ENCODE measurements around the gene TTC28.
"Not testable (repeated sequence)": the region's sequence is repeated elsewhere in the genome, so short reads cannot be mapped to it uniquely, and the experiment has no call there.

The TTC28 gene

GRCh38 chr22:28703436-28703835 lies 23.8 kb upstream of the TTC28 start:
- Histone ChIP-seq H3K4me3 (ENCODE audit: insufficient read depth in 1 of 2, low read depth in 1 of 2, low read length in 2 of 2) (no peak overlapping the region), H3K4me1 (ENCODE audit: control insufficient read depth, insufficient read depth, low read depth, low read length) (peaks cover 1% of the 10 kb centered on the region), H3K18ac (ENCODE audit: low read depth in 1 of 2, low read length in 2 of 2) (no peak overlapping the region), H3K23ac (ENCODE audit: low read length in 2 of 2) (no peak overlapping the region), H2AFZ (ENCODE audit: low read depth, low read length) (no peak overlapping the region), H2BK120ac (ENCODE audit: low read depth, low read length) (no peak overlapping the region), H2BK12ac (ENCODE audit: low read length in 2 of 2) (no peak overlapping the region), H3K4me2 (ENCODE audit: low read length, poor library complexity, severe bottlenecking) (no peak overlapping the region), H2BK5ac (ENCODE audit: low read depth, low read length, poor library complexity, severe bottlenecking) (no peak overlapping the region), H3K27ac (ENCODE audit: low read length, poor library complexity, severe bottlenecking) (no peak overlapping the region), H3K36me3 (ENCODE audit: control insufficient read depth in 1 of 2, insufficient read depth in 2 of 2, low read depth in 1 of 2, low read length in 2 of 2) (peaks cover 2 to 47% of the 10 kb centered on the region in 2 experiments), H4K91ac (ENCODE audit: low read length) (no peak overlapping the region), H3K9me3 (ENCODE audit: control insufficient read depth, low read length) (no peaks in the 10 kb centered on the region), H3K79me1 (replicated peaks; ENCODE audit: low read length, poor library complexity, severe bottlenecking) (no peaks in the 10 kb centered on the region), H2AK5ac (ENCODE audit: low read length, severe bottlenecking) (no peak overlapping the region), H3K9ac (ENCODE audit: low read length) (no peak overlapping the region), H4K8ac (ENCODE audit: low read length) (no peak overlapping the region), H2BK15ac (ENCODE audit: low read depth, poor library complexity, severe bottlenecking) (no peak overlapping the region), H3K27me3 (ENCODE audit: control insufficient read depth in 1 of 2, insufficient read depth in 1 of 2, low read length in 2 of 2) (no peaks in the 10 kb centered on the region), H3K4ac (ENCODE audit: low read depth in 1 of 2, low read length in 2 of 2) (no peak overlapping the region), H3K14ac (ENCODE audit: low read length in 2 of 2) (no peak overlapping the region)
- DNase-seq: no peak

- no peak overlapping the region for H3K18ac ChIP-seq (ENCODE audit: low read depth in 1 of 2, low read length in 2 of 2)
- H2BK12ac ChIP-seq (ENCODE audit: low read length in 2 of 2): no peak overlapping the region
- H4K8ac ChIP-seq (ENCODE audit: low read length): no peak overlapping the region
- no peak overlapping the region for H3K23ac ChIP-seq (ENCODE audit: low read length in 2 of 2)
- H3K4me3 ChIP-seq (ENCODE audit: insufficient read depth in 1 of 2, low read depth in 1 of 2, low read length in 2 of 2): no peak overlapping the region
- H2AK5ac ChIP-seq (ENCODE audit: low read length, severe bottlenecking): no peak overlapping the region
- no peak overlapping the region for H2BK5ac ChIP-seq (ENCODE audit: low read depth, low read length, poor library complexity, severe bottlenecking)
- H2AFZ ChIP-seq (ENCODE audit: low read depth, low read length): no peak overlapping the region
- peaks cover 1% of the 10 kb centered on the region for H3K4me1 ChIP-seq (ENCODE audit: control insufficient read depth, insufficient read depth, low read depth, low read length)
- H2BK120ac ChIP-seq (ENCODE audit: low read depth, low read length): no peak overlapping the region
- no CpG with 5 or more reads among the region's 2 CpGs for WGBS
- no peak overlapping the region for H3K4ac ChIP-seq (ENCODE audit: low read depth in 1 of 2, low read length in 2 of 2)
- no peaks in the 10 kb centered on the region for H3K9me3 ChIP-seq (ENCODE audit: control insufficient read depth, low read length)
- H3K79me1 ChIP-seq (replicated peaks; ENCODE audit: low read length, poor library complexity, severe bottlenecking): no peaks in the 10 kb centered on the region
- no peak overlapping the region for H3K9ac ChIP-seq (ENCODE audit: low read length)
- peaks cover 2 to 50% of the 10 kb centered on the region in 2 experiments for H3K36me3 ChIP-seq (ENCODE audit: control insufficient read depth in 1 of 2, insufficient read depth in 2 of 2, low read depth in 1 of 2, low read length in 2 of 2)
- no peak for DNase-seq
- H3K27ac ChIP-seq (ENCODE audit: low read length, poor library complexity, severe bottlenecking): no peak overlapping the region
- no peak overlapping the region for H2BK15ac ChIP-seq (ENCODE audit: low read depth, poor library complexity, severe bottlenecking)
- H3K4me2 ChIP-seq (ENCODE audit: low read length, poor library complexity, severe bottlenecking): no peak overlapping the region
- no peak overlapping the region for H4K91ac ChIP-seq (ENCODE audit: low read length)
- no peak overlapping the region for H3K14ac ChIP-seq (ENCODE audit: low read length in 2 of 2)
- H3K27me3 ChIP-seq (ENCODE audit: control insufficient read depth in 1 of 2, insufficient read depth in 1 of 2, low read length in 2 of 2): no peaks in the 10 kb centered on the region
Observed at GRCh38 chr22:28702891-28703290, 23.3 kb upstream of the TTC28 start.

- not testable (repeated sequence) for H3K79me1 ChIP-seq (replicated peaks; ENCODE audit: low read length, poor library complexity, severe bottlenecking); H3K9me3 ChIP-seq (ENCODE audit: control insufficient read depth, low read length); H3K4me1 ChIP-seq (ENCODE audit: control insufficient read depth, insufficient read depth, low read depth, low read length); H3K4ac ChIP-seq (ENCODE audit: low read depth in 1 of 2, low read length in 2 of 2); H2BK120ac ChIP-seq (ENCODE audit: low read depth, low read length); DNase-seq; H3K9ac ChIP-seq (ENCODE audit: low read length); H3K27me3 ChIP-seq (ENCODE audit: control insufficient read depth in 1 of 2, insufficient read depth in 1 of 2, low read length in 2 of 2); H3K4me3 ChIP-seq (ENCODE audit: insufficient read depth in 1 of 2, low read depth in 1 of 2, low read length in 2 of 2); H3K14ac ChIP-seq (ENCODE audit: low read length in 2 of 2); H2AFZ ChIP-seq (ENCODE audit: low read depth, low read length); H2BK15ac ChIP-seq (ENCODE audit: low read depth, poor library complexity, severe bottlenecking); H4K91ac ChIP-seq (ENCODE audit: low read length); H4K8ac ChIP-seq (ENCODE audit: low read length); H2BK12ac ChIP-seq (ENCODE audit: low read length in 2 of 2); H3K23ac ChIP-seq (ENCODE audit: low read length in 2 of 2); H2AK5ac ChIP-seq (ENCODE audit: low read length, severe bottlenecking); H3K18ac ChIP-seq (ENCODE audit: low read depth in 1 of 2, low read length in 2 of 2); H3K4me2 ChIP-seq (ENCODE audit: low read length, poor library complexity, severe bottlenecking)
- WGBS: over 99% methylated on average over 6 of the region's 6 CpGs
- Histone ChIP-seq H3K36me3 (ENCODE audit: control insufficient read depth in 1 of 2, insufficient read depth in 2 of 2, low read depth in 1 of 2, low read length in 2 of 2) (peaks cover 0 to 27% of the 10 kb centered on the region in 2 experiments), H2BK5ac (ENCODE audit: low read depth, low read length, poor library complexity, severe bottlenecking) (peak overlapping the region; percentile 22), H3K27ac (ENCODE audit: low read length, poor library complexity, severe bottlenecking) (peak overlapping the region; percentile 83)
Observed at GRCh38 chr22:28693041-28693760, 13.6 kb upstream of the TTC28 start.

- not testable (repeated sequence) for H3K9me3 ChIP-seq (ENCODE audit: control insufficient read depth, low read length); H3K4me2 ChIP-seq (ENCODE audit: low read length, poor library complexity, severe bottlenecking); H3K18ac ChIP-seq (ENCODE audit: low read depth in 1 of 2, low read length in 2 of 2); H3K4ac ChIP-seq (ENCODE audit: low read depth in 1 of 2, low read length in 2 of 2); H3K79me1 ChIP-seq (replicated peaks; ENCODE audit: low read length, poor library complexity, severe bottlenecking); H2AFZ ChIP-seq (ENCODE audit: low read depth, low read length); DNase-seq; H3K27ac ChIP-seq (ENCODE audit: low read length, poor library complexity, severe bottlenecking); H3K14ac ChIP-seq (ENCODE audit: low read length in 2 of 2); H2BK12ac ChIP-seq (ENCODE audit: low read length in 2 of 2); H2BK15ac ChIP-seq (ENCODE audit: low read depth, poor library complexity, severe bottlenecking); H3K9ac ChIP-seq (ENCODE audit: low read length); H4K91ac ChIP-seq (ENCODE audit: low read length); H3K4me1 ChIP-seq (ENCODE audit: control insufficient read depth, insufficient read depth, low read depth, low read length); H3K23ac ChIP-seq (ENCODE audit: low read length in 2 of 2); H2BK120ac ChIP-seq (ENCODE audit: low read depth, low read length); H3K4me3 ChIP-seq (ENCODE audit: insufficient read depth in 1 of 2, low read depth in 1 of 2, low read length in 2 of 2); H3K27me3 ChIP-seq (ENCODE audit: control insufficient read depth in 1 of 2, insufficient read depth in 1 of 2, low read length in 2 of 2); H2BK5ac ChIP-seq (ENCODE audit: low read depth, low read length, poor library complexity, severe bottlenecking); H2AK5ac ChIP-seq (ENCODE audit: low read length, severe bottlenecking); H4K8ac ChIP-seq (ENCODE audit: low read length)
- WGBS: 100% methylated on average over 2 of the region's 2 CpGs
- peaks cover 0 to 25% of the 10 kb centered on the region in 2 experiments for H3K36me3 ChIP-seq (ENCODE audit: control insufficient read depth in 1 of 2, insufficient read depth in 2 of 2, low read depth in 1 of 2, low read length in 2 of 2)
Observed at GRCh38 chr22:28689796-28690195, 10.2 kb upstream of the TTC28 start.
